Measurements from ENCODE around the gene XBP1.
"Not testable (repeated sequence)": the region's sequence is repeated elsewhere in the genome, so short reads cannot be mapped to it uniquely, and the experiment has no call there.

The XBP1 gene

GRCh38 chr22:28829358-28830181, 29.2 kb upstream of the XBP1 start:
- Histone ChIP-seq H2BK12ac (ENCODE audit: low read length in 2 of 2) (no peak overlapping the region), H3K4me3 (ENCODE audit: insufficient read depth in 1 of 2, low read depth in 1 of 2, low read length in 2 of 2) (no peak overlapping the region), H3K36me3 (ENCODE audit: control insufficient read depth in 1 of 2, insufficient read depth in 2 of 2, low read depth in 1 of 2, low read length in 2 of 2) (peaks cover 0 to 4% of the 10 kb centered on the region in 2 experiments), H4K8ac (ENCODE audit: low read length) (no peak overlapping the region), H3K9ac (ENCODE audit: low read length) (peak overlapping the region; percentile 50), H3K4ac (ENCODE audit: low read depth in 1 of 2, low read length in 2 of 2) (no peak overlapping the region), H3K23ac (ENCODE audit: low read length in 2 of 2) (no peak overlapping the region), H2BK15ac (ENCODE audit: low read depth, poor library complexity, severe bottlenecking) (no peak overlapping the region), H3K79me1 (replicated peaks; ENCODE audit: low read length, poor library complexity, severe bottlenecking) (peaks cover 6% of the 10 kb centered on the region), H3K14ac (ENCODE audit: low read length in 2 of 2) (no peak overlapping the region), H3K4me2 (ENCODE audit: low read length, poor library complexity, severe bottlenecking) (no peak overlapping the region), H2AK5ac (ENCODE audit: low read length, severe bottlenecking) (no peak overlapping the region), H3K4me1 (ENCODE audit: control insufficient read depth, insufficient read depth, low read depth, low read length) (no peaks in the 10 kb centered on the region), H3K27me3 (ENCODE audit: control insufficient read depth in 1 of 2, insufficient read depth in 1 of 2, low read length in 2 of 2) (no peaks in the 10 kb centered on the region), H2BK5ac (ENCODE audit: low read depth, low read length, poor library complexity, severe bottlenecking) (no peak overlapping the region), H2AFZ (ENCODE audit: low read depth, low read length) (no peak overlapping the region), H3K9me3 (ENCODE audit: control insufficient read depth, low read length) (no peaks in the 10 kb centered on the region), H2BK120ac (ENCODE audit: low read depth, low read length) (no peak overlapping the region), H4K91ac (ENCODE audit: low read length) (no peak overlapping the region), H3K27ac (ENCODE audit: low read length, poor library complexity, severe bottlenecking) (no peak overlapping the region), H3K18ac (ENCODE audit: low read depth in 1 of 2, low read length in 2 of 2) (no peak overlapping the region)
- peak; percentile 75 for DNase-seq
- WGBS: 43% methylated on average over 12 of the region's 12 CpGs

- Histone ChIP-seq H3K9me3 (ENCODE audit: control insufficient read depth, low read length) (no peaks in the 10 kb centered on the region), H3K27ac (ENCODE audit: low read length, poor library complexity, severe bottlenecking) (no peak overlapping the region), H3K14ac (ENCODE audit: low read length in 2 of 2) (no peak overlapping the region), H3K4ac (ENCODE audit: low read depth in 1 of 2, low read length in 2 of 2) (no peak overlapping the region), H3K23ac (ENCODE audit: low read length in 2 of 2) (peak overlapping the region in 1 of 2 experiments; percentile 74), H2BK12ac (ENCODE audit: low read length in 2 of 2) (no peak overlapping the region), H3K9ac (ENCODE audit: low read length) (no peak overlapping the region), H3K4me1 (ENCODE audit: control insufficient read depth, insufficient read depth, low read depth, low read length) (peaks cover 2% of the 10 kb centered on the region), H4K8ac (ENCODE audit: low read length) (no peak overlapping the region), H2AK5ac (ENCODE audit: low read length, severe bottlenecking) (no peak overlapping the region), H3K4me2 (ENCODE audit: low read length, poor library complexity, severe bottlenecking) (no peak overlapping the region), H2AFZ (ENCODE audit: low read depth, low read length) (no peak overlapping the region), H4K91ac (ENCODE audit: low read length) (no peak overlapping the region), H3K27me3 (ENCODE audit: control insufficient read depth in 1 of 2, insufficient read depth in 1 of 2, low read length in 2 of 2) (no peaks in the 10 kb centered on the region), H3K79me1 (replicated peaks; ENCODE audit: low read length, poor library complexity, severe bottlenecking) (peaks cover 6% of the 10 kb centered on the region), H3K4me3 (ENCODE audit: insufficient read depth in 1 of 2, low read depth in 1 of 2, low read length in 2 of 2) (no peak overlapping the region), H3K18ac (ENCODE audit: low read depth in 1 of 2, low read length in 2 of 2) (no peak overlapping the region), H2BK120ac (ENCODE audit: low read depth, low read length) (no peak overlapping the region), H2BK15ac (ENCODE audit: low read depth, poor library complexity, severe bottlenecking) (no peak overlapping the region), H2BK5ac (ENCODE audit: low read depth, low read length, poor library complexity, severe bottlenecking) (no peak overlapping the region), H3K36me3 (ENCODE audit: control insufficient read depth in 1 of 2, insufficient read depth in 2 of 2, low read depth in 1 of 2, low read length in 2 of 2) (peaks cover 0 to 14% of the 10 kb centered on the region in 2 experiments)
- no peak for DNase-seq
- 95% methylated on average over 6 of the region's 7 CpGs for WGBS
Measured at GRCh38 chr22:28826921-28827320, 26.6 kb upstream of the XBP1 start.

DNA sequence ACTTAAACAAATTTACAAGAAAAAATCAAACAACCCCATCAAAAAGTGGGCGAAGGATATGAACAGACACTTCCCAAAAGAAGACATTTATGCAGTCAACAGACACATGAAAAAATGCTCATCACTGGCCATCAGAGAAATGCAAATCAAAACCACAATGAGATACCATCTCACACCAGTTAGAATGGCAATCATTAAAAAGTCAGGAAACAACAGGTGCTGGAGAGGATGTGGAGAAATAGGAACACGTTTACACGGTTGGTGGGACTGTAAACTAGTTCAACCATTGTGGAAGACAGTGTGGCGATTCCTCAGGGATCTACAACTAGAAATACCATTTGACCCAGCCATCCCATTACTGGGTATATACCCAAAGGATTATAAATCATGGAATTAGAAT, 26.1 kb upstream of the XBP1 start:
- not testable (repeated sequence) for H3K79me1 ChIP-seq (replicated peaks; ENCODE audit: low read length, poor library complexity, severe bottlenecking); H3K14ac ChIP-seq (ENCODE audit: low read length in 2 of 2); H2AK5ac ChIP-seq (ENCODE audit: low read length, severe bottlenecking)

GRCh38 chr22:28824455-28824854, 24.1 kb upstream of the XBP1 start:
- not testable (repeated sequence) for H3K4me1 ChIP-seq (ENCODE audit: control insufficient read depth, insufficient read depth, low read depth, low read length); H3K27ac ChIP-seq (ENCODE audit: low read length, poor library complexity, severe bottlenecking); H3K9me3 ChIP-seq (ENCODE audit: control insufficient read depth, low read length); H2AFZ ChIP-seq (ENCODE audit: low read depth, low read length); H3K18ac ChIP-seq (ENCODE audit: low read depth in 1 of 2, low read length in 2 of 2); H3K14ac ChIP-seq (ENCODE audit: low read length in 2 of 2); H4K91ac ChIP-seq (ENCODE audit: low read length); H2BK15ac ChIP-seq (ENCODE audit: low read depth, poor library complexity, severe bottlenecking); H3K9ac ChIP-seq (ENCODE audit: low read length); H3K4me3 ChIP-seq (ENCODE audit: insufficient read depth in 1 of 2, low read depth in 1 of 2, low read length in 2 of 2); H2BK120ac ChIP-seq (ENCODE audit: low read depth, low read length); H3K4ac ChIP-seq (ENCODE audit: low read depth in 1 of 2, low read length in 2 of 2); H3K4me2 ChIP-seq (ENCODE audit: low read length, poor library complexity, severe bottlenecking); H2BK5ac ChIP-seq (ENCODE audit: low read depth, low read length, poor library complexity, severe bottlenecking); H4K8ac ChIP-seq (ENCODE audit: low read length); H3K23ac ChIP-seq (ENCODE audit: low read length in 2 of 2); H2BK12ac ChIP-seq (ENCODE audit: low read length in 2 of 2); H2AK5ac ChIP-seq (ENCODE audit: low read length, severe bottlenecking); H3K79me1 ChIP-seq (replicated peaks; ENCODE audit: low read length, poor library complexity, severe bottlenecking); H3K27me3 ChIP-seq (ENCODE audit: control insufficient read depth in 1 of 2, insufficient read depth in 1 of 2, low read length in 2 of 2); DNase-seq
- WGBS: 91% methylated on average over 9 of the region's 9 CpGs
- peaks cover 0 to 14% of the 10 kb centered on the region in 2 experiments for H3K36me3 ChIP-seq (ENCODE audit: control insufficient read depth in 1 of 2, insufficient read depth in 2 of 2, low read depth in 1 of 2, low read length in 2 of 2)

More for the DNA sequence above, 26.1 kb upstream of the XBP1 start:
- not testable (repeated sequence) for H3K9me3 ChIP-seq (ENCODE audit: control insufficient read depth, low read length); H2AFZ ChIP-seq (ENCODE audit: low read depth, low read length); H3K4me3 ChIP-seq (ENCODE audit: insufficient read depth in 1 of 2, low read depth in 1 of 2, low read length in 2 of 2); H3K9ac ChIP-seq (ENCODE audit: low read length); DNase-seq; H2BK5ac ChIP-seq (ENCODE audit: low read depth, low read length, poor library complexity, severe bottlenecking); H4K91ac ChIP-seq (ENCODE audit: low read length); H3K4me2 ChIP-seq (ENCODE audit: low read length, poor library complexity, severe bottlenecking); H4K8ac ChIP-seq (ENCODE audit: low read length); H2BK12ac ChIP-seq (ENCODE audit: low read length in 2 of 2); H3K27ac ChIP-seq (ENCODE audit: low read length, poor library complexity, severe bottlenecking); H2BK120ac ChIP-seq (ENCODE audit: low read depth, low read length); H3K23ac ChIP-seq (ENCODE audit: low read length in 2 of 2); H3K4ac ChIP-seq (ENCODE audit: low read depth in 1 of 2, low read length in 2 of 2); H2BK15ac ChIP-seq (ENCODE audit: low read depth, poor library complexity, severe bottlenecking); H3K27me3 ChIP-seq (ENCODE audit: control insufficient read depth in 1 of 2, insufficient read depth in 1 of 2, low read length in 2 of 2); H3K18ac ChIP-seq (ENCODE audit: low read depth in 1 of 2, low read length in 2 of 2); H3K4me1 ChIP-seq (ENCODE audit: control insufficient read depth, insufficient read depth, low read depth, low read length)
- H3K36me3 ChIP-seq (ENCODE audit: control insufficient read depth in 1 of 2, insufficient read depth in 2 of 2, low read depth in 1 of 2, low read length in 2 of 2): peaks cover 0 to 14% of the 10 kb centered on the region in 2 experiments
- 100% methylated on average over 1 of the region's 4 CpGs for WGBS
